A549 (cell line): ENCODE results near the gene STAU1. TPM values are rescaled to one million over a fixed set of nuclear protein-coding genes. Genes with fewer than 3 reads are reported as not detected.
A peak's percentile ranks its signal among the peaks of the same experiment; 100 is the strongest.
"Not testable (repeated sequence)": the region's sequence is repeated elsewhere in the genome, so short reads cannot be mapped to it uniquely, and the experiment has no call there.

ENCODE experiments used
- ATAC-seq, 2 experiments: fragments of 200-7000 bp in 1 of 2; fragments of >200 bp in 1 of 2; cut with Nextera tagmentation in 1 of 2; cut with Tn5 transposase in 1 of 2; 3 replicates each; pipeline versions ENCODE4 v1.8.0 to v1.9.1; 2018 to 2020; ENCODE audit warnings: mild to moderate bottlenecking in 1 of 2, moderate library complexity in 1 of 2
- CTCF ChIA-PET: fragments of 300-600 bp; sonication (Branson Sonifier 250); formaldehyde crosslinking; extraction: SDS; loops from one replicate; lab custom pipeline; 2021; ENCODE audit warnings: antibody characterized with exemption, inconsistent platforms; lab: Yijun Ruan, JAX
- POLR2A ChIA-PET: fragments of 350-600 bp; formaldehyde crosslinking; extraction: SDS; loops from one replicate; lab custom pipeline; 2021; ENCODE audit warnings: antibody characterized with exemption, inconsistent platforms; lab: Yijun Ruan, JAX
- DNase-seq, 2 experiments: peaks; one replicate each; pipeline versions ENCODE4 v3.0.0 to v3.0.0-alpha.2; 2011 to 2016; ENCODE audit warnings: low read depth in 1 of 2, low spot score in 1 of 2
- FAIRE-seq: peaks from 2 replicates; lab custom pipeline; 2011; peaks lifted over from hg19 to GRCh38; lab: Jason Lieb, UNC
- H3K27ac ChIP-seq, 2 experiments: fragments of >200 bp; sonication (Bioruptor Twin); formaldehyde crosslinking; 3 replicates each; pipeline ENCODE4 v1.5.1; 2016 to 2017
- H3K4me1 ChIP-seq: fragments of >200 bp; sonication (Bioruptor Twin); formaldehyde crosslinking; 3 replicates; pipeline ENCODE4 v1.6.1; 2016
- H3K4me2 ChIP-seq: fragments of >200 bp; sonication (Bioruptor Twin); formaldehyde crosslinking; 3 replicates; pipeline ENCODE4 v1.6.1; 2016
- H3K4me3 ChIP-seq: fragments of >200 bp; sonication (Bioruptor Twin); formaldehyde crosslinking; 3 replicates; pipeline ENCODE4 v1.5.1; 2016
- H3K9me3 ChIP-seq: fragments of >200 bp; sonication (Bioruptor Twin); formaldehyde crosslinking; 3 replicates; pipeline ENCODE4 v1.6.1; 2016
- BHLHE40 ChIP-seq: IDR thresholded peaks from 2 replicates; pipeline ENCODE4 v1.6.1; 2012; ENCODE audit warnings: low read depth, low read length, inconsistent platforms
- CBX8 ChIP-seq: fragments of 200-600 bp; sonication (generic); IDR thresholded peaks from 2 replicates; pipeline ENCODE4 v1.6.1; 2016
- CTCF ChIP-seq: fragments of >200 bp; sonication (Bioruptor Twin); formaldehyde crosslinking; IDR thresholded peaks from 3 replicates; pipeline ENCODE4 v1.5.1; 2016
- E2F6 ChIP-seq: IDR thresholded peaks from 2 replicates; pipeline ENCODE4 v1.6.1; 2012; ENCODE audit warnings: low read depth, borderline replicate concordance
- FOSB ChIP-seq: fragments of 250-450 bp; sonication (Bioruptor Pico); IDR thresholded peaks from 2 replicates; pipeline ENCODE4 v1.5.0; 2020; ENCODE audit warnings: mild to moderate bottlenecking, moderate library complexity
- FOXS1 ChIP-seq: fragments of 250-450 bp; sonication (Bioruptor Pico); IDR thresholded peaks from 2 replicates; pipeline ENCODE4 v1.5.0; 2020; ENCODE audit warnings: mild to moderate bottlenecking, moderate library complexity
- GATA3 ChIP-seq: IDR thresholded peaks from 2 replicates; pipeline ENCODE4 v1.6.1; 2012; ENCODE audit warnings: borderline replicate concordance
- HEYL ChIP-seq: fragments of 250-450 bp; sonication (Bioruptor Pico); IDR thresholded peaks from 2 replicates; pipeline ENCODE4 v1.8.0; 2021; ENCODE audit warnings: mild to moderate bottlenecking, moderate library complexity
- HOXA7 ChIP-seq: fragments of 250-450 bp; sonication (Bioruptor Pico); IDR thresholded peaks from 2 replicates; pipeline ENCODE4 v1.5.0; 2020; ENCODE audit warnings: mild to moderate bottlenecking, moderate library complexity
- HOXB13 ChIP-seq: fragments of 250-450 bp; sonication (Bioruptor Pico); IDR thresholded peaks from 2 replicates; pipeline ENCODE4 v1.5.0; 2020; ENCODE audit warnings: low read depth, mild to moderate bottlenecking, moderate library complexity
- KDM1A ChIP-seq: fragments of 200-600 bp; sonication (generic); IDR thresholded peaks from 2 replicates; pipeline ENCODE4 v1.6.1; 2016; ENCODE audit warnings: low read depth, mild to moderate bottlenecking
- MAX ChIP-seq: IDR thresholded peaks from 2 replicates; pipeline ENCODE4 v1.6.1; 2012
- MYC ChIP-seq: IDR thresholded peaks from 2 replicates; pipeline ENCODE4 v1.6.1; 2012; ENCODE audit warnings: mild to moderate bottlenecking, inconsistent platforms, low read length, improper control_type of control experiment, borderline replicate concordance
- NFE2L2 ChIP-seq: fragments of 150-350 bp; conservative IDR thresholded peaks from 2 replicates; pipeline ENCODE4 v1.6.1; 2014; ENCODE audit warnings: low read length
- NPAS2 ChIP-seq: fragments of 250-450 bp; sonication (Bioruptor Pico); IDR thresholded peaks from 2 replicates; pipeline ENCODE4 v1.8.0; 2022; ENCODE audit warnings: mild to moderate bottlenecking, moderate library complexity, borderline replicate concordance
- POLR2A ChIP-seq: IDR thresholded peaks from 2 replicates; pipeline ENCODE4 v1.6.1; 2012; ENCODE audit warnings: mild to moderate bottlenecking, low read length
- POLR2AphosphoS2 ChIP-seq: conservative IDR thresholded peaks from 2 replicates; pipeline ENCODE4 v1.6.1; 2012; ENCODE audit warnings: low read length, improper control_type of control experiment, inconsistent platforms
- SREBF2 ChIP-seq: fragments of 450-650 bp; IDR thresholded peaks from 2 replicates; pipeline ENCODE4 v1.6.1; 2014; ENCODE audit warnings: mild to moderate bottlenecking, moderate library complexity
- TFCP2L1 ChIP-seq: fragments of 250-450 bp; sonication (Bioruptor Pico); IDR thresholded peaks from 2 replicates; pipeline ENCODE4 v1.5.0; 2021; ENCODE audit warnings: mild to moderate bottlenecking
- TP53 ChIP-seq: fragments of 250-450 bp; sonication (Bioruptor Pico); IDR thresholded peaks from 2 replicates; pipeline ENCODE4 v1.5.0; 2021; ENCODE audit warnings: mild to moderate bottlenecking, moderate library complexity
- USF2 ChIP-seq: fragments of 450-650 bp; IDR thresholded peaks from 2 replicates; pipeline ENCODE4 v1.6.1; 2014; ENCODE audit warnings: antibody characterized with exemption
- ZFP36 ChIP-seq: fragments of 450-650 bp; IDR thresholded peaks from 2 replicates; pipeline ENCODE4 v1.6.1; 2014; ENCODE audit warnings: borderline replicate concordance; ENCODE audit not compliant: partially characterized antibody
- ZSCAN20 ChIP-seq: fragments of 250-450 bp; sonication (Bioruptor Pico); IDR thresholded peaks from 2 replicates; pipeline ENCODE4 v1.8.0; 2022; ENCODE audit warnings: mild to moderate bottlenecking, moderate library complexity
- WGBS: methylation state at CpG from one replicate; pipeline ENCODE4 v1.1.6; 2017; ENCODE audit errors: missing lambda C conversion rate; 5-methylcytosine and 5-hydroxymethylcytosine counted together
- polyA plus RNA-seq, 4 experiments: library from polyadenylated mRNA; depleted of rRNA in 3 of 4; stranded (reverse); fragments of >200 nt; fragmentation: RNase III in 1 of 4; extraction: RNeasy Plus Mini Kit Qiagen cat#74134 plus additional on column Dnase treatment in 1 of 4; gene quantifications; 2 replicates in 3 of 4; 3 replicates in 1 of 4; pipeline ENCODE4 v1.2.3, GENCODE V29; 2011 to 2017

The STAU1 gene
- polyA plus RNA-seq, 2 of the 4 experiments (the other 2 are of a cell fraction): 64.0 to 74.7 TPM

GRCh38 chr20:49106328-49106727, 81.8 kb downstream of the STAU1 start:
- no peak for FAIRE-seq
- TF ChIP-seq HOXB13 (CRISPR knock-in tag) (no peak), HOXA7 (CRISPR knock-in tag) (peak; percentile 52; the same call in 1 of the 2 replicates), KDM1A (no peak)
- Histone ChIP-seq H3K4me2 (no peak overlapping the region), H3K9me3 (no peaks in the 10 kb centered on the region), H3K4me3 (no peak overlapping the region), H3K27ac (no peak overlapping the region), H3K4me1 (no peaks in the 10 kb centered on the region)
- no peak for ATAC-seq
- WGBS: 87% methylated on average over 6 of the region's 6 CpGs
- CTCF ChIA-PET: interaction anchor here (0.6 kb wide), 1 partner anchor 110 kb away, joined by 3 read pairs; no protein-coding TSS in a partner anchor
- DNase-seq: no peak
- POLR2A ChIA-PET: no interaction called here

- DNase-seq, H3K4me1 ChIP-seq, H3K4me3 ChIP-seq, ATAC-seq, POLR2A ChIA-PET, H3K9me3 ChIP-seq, H3K4me2 ChIP-seq: not testable (repeated sequence)
- 94% methylated on average over 11 of the region's 11 CpGs for WGBS
- CTCF ChIA-PET: interaction anchor here (1.1 kb wide), 2 partner anchors 112 kb away, joined by 4 read pairs; no protein-coding TSS in a partner anchor
- peak; percentile 19; the same call in 1 of the 2 replicates for TF ChIP-seq FOSB (CRISPR knock-in tag)
- TF ChIP-seq, all 56 proteins: peak for 1; not testable (repeated sequence) for 55
- H3K27ac ChIP-seq, FAIRE-seq: not testable (repeated sequence)
These were observed 83.1 kb downstream of the STAU1 start for GRCh38 chr20:49104979-49105547.

GRCh38 chr20:49104365-49104648, 83.8 kb downstream of the STAU1 start:
- Histone ChIP-seq H3K27ac (no peak overlapping the region), H3K4me2 (no peak overlapping the region), H3K9me3 (no peaks in the 10 kb centered on the region), H3K4me1 (no peaks in the 10 kb centered on the region), H3K4me3 (no peak overlapping the region)
- no peak for FAIRE-seq
- TF ChIP-seq NFE2L2: no peak
- no peak for TF ChIP-seq POLR2A
- no peak for TF ChIP-seq TFCP2L1 (CRISPR knock-in tag)
- TF ChIP-seq SREBF2: no peak
- 75% methylated on average over 3 of the region's 3 CpGs for WGBS
- DNase-seq: no peak
- peak; percentile 10 to 28; a peak in 3 of 6 replicates for ATAC-seq
- POLR2A ChIA-PET: no interaction called here
- CTCF ChIA-PET: interaction anchor here (0.5 to 1.1 kb wide), 2 partner anchors 113 to 147 kb away, joined by 3 to 4 read pairs; no protein-coding TSS in a partner anchor

GRCh38 chr20:49103647-49104364, 84.3 kb downstream of the STAU1 start:
- Histone ChIP-seq H3K9me3 (no peaks in the 10 kb centered on the region), H3K4me1 (no peaks in the 10 kb centered on the region), H3K4me2 (no peak overlapping the region), H3K4me3 (no peak overlapping the region), H3K27ac (no peak overlapping the region)
- no peak for TF ChIP-seq POLR2AphosphoS2
- no peak for TF ChIP-seq ZSCAN20 (CRISPR knock-in tag)
- no peak for TF ChIP-seq NPAS2 (CRISPR knock-in tag)
- TF ChIP-seq USF2: no peak
- TF ChIP-seq FOXS1: no peak
- no peak for TF ChIP-seq CBX8
- no peak for TF ChIP-seq NFE2L2
- TF ChIP-seq HEYL (CRISPR knock-in tag): no peak
- no peak for TF ChIP-seq GATA3
- TF ChIP-seq E2F6: no peak
- no peak for TF ChIP-seq MYC
- TF ChIP-seq FOSB (CRISPR knock-in tag): no peak
- TF ChIP-seq CTCF: no peak
- no peak for TF ChIP-seq ZFP36
- TF ChIP-seq TP53: no peak
- TF ChIP-seq BHLHE40: no peak
- no peak for TF ChIP-seq MAX
- no peak for FAIRE-seq
- ChIA-PET CTCF (interaction anchor here (0.5 to 1.1 kb wide), 2 partner anchors 113 to 148 kb away, joined by 3 to 4 read pairs; no protein-coding TSS in a partner anchor), POLR2A (no interaction called here)
- no peak for DNase-seq
- 93% methylated on average over 7 of the region's 7 CpGs for WGBS
- ATAC-seq: 0 out of 6 replicates have a peak, but pooled peaks of 1 of the 2 experiments have one; percentile 17
